Pancreas (tissue), 10 donors: Measurements from ENCODE around the gene MRGPRX1. TPM values are rescaled to one million over a fixed set of nuclear protein-coding genes. Genes with fewer than 3 reads are reported as not detected.

Source experiments
- ATAC-seq, 4 donors: fragments of 200-7000 bp; cut with Tn5 transposase; one replicate each; pipeline versions ENCODE4 v1.8.0 to v1.9.1; 2020; ENCODE audit warnings: mild to moderate bottlenecking in 4 of 4, moderate library complexity in 4 of 4
- DNase-seq, 6 donors: peaks; one replicate each; pipeline ENCODE4 v3.0.0-alpha.2; 2020
- FAIRE-seq: peaks from 2 replicates; lab custom pipeline; 2012; peaks lifted over from hg19 to GRCh38; lab: Jason Lieb, UNC
- H3K27ac ChIP-seq, 4 donors: fragments of 200-600 bp; sonication (generic); 1 replicate in 3 of 4; 2 replicates in 1 of 4; pipeline versions ENCODE4 v1.5.0 to v1.8.0; 2020
- H3K27me3 ChIP-seq, 4 donors: fragments of 200-600 bp; one replicate each; pipeline ENCODE4 v1.8.0; 2021
- H3K36me3 ChIP-seq, 3 donors: fragments of 200-600 bp; sonication (generic) in 1 of 3; one replicate each; pipeline versions ENCODE4 v1.5.0 to v1.8.0; 2020 to 2021
- H3K4me1 ChIP-seq, 3 donors: fragments of 200-600 bp; one replicate each; pipeline ENCODE4 v1.8.0; 2021
- H3K4me3 ChIP-seq, 4 donors: fragments of 200-600 bp; sonication (generic) in 2 of 4; one replicate each; pipeline versions ENCODE4 v1.5.0 to v1.8.0; 2020 to 2021
- H3K9me3 ChIP-seq, 4 donors: fragments of 200-600 bp; one replicate each; pipeline ENCODE4 v1.8.0; 2021
- WGBS, 2 donors: extraction: QIAGEN DNeasy Blood & Tissue Kit; methylation state at CpG; one replicate each; pipeline ENCODE4 v1.1.7; 2013; 5-methylcytosine and 5-hydroxymethylcytosine counted together
- intact Hi-C, 3 donors: fragments of 100-400 bp; cut with DNase I; formaldehyde crosslinking; loops; one replicate each; pipeline versions ENCODE4 v1.11.1 to v1.14.2; 2022
- polyA plus RNA-seq, 2 donors: library from polyadenylated mRNA; stranded (reverse); fragments of 200-250 nt; gene quantifications; one replicate each; pipeline ENCODE4 v1.2.3, GENCODE V29; 2013
- total RNA-seq, 6 donors: library from RNA; stranded (reverse); fragmentation: NEBNext Ultra II Directional in 4 of 6; extraction: Animal tissue kit (Norgen Biotek cat#: 25700) in 4 of 6; gene quantifications; one replicate each; pipeline versions ENCODE4 v1.2.1 to v1.2.4, GENCODE V29; 2021 to 2023
- TF ChIP-seq, protein P1 (sequence below), 4 donors: fragments of 200-600 bp; sonication (generic) in 3 of 4; IDR thresholded peaks; one replicate each; pipeline versions ENCODE4 v1.5.0 to v1.8.0; 2021; ENCODE audit warnings: antibody characterized with exemption in 4 of 4
- donor health status: healthy with polysubstance abuse.
- donor health status: DM: no; HTN: no; CAD: no; lungs with moderate emphysema.
- donor health status: DM: no; HTN: no; CAD: no.
- donor health status: control.
- donor health status: control.
- donor health status: Bipolar disorder and iron deficiency.
- donor health status: DM: yes; HTN: yes; CAD: no.
- donor health status: DM: no; HTN: no; CAD: no.
- donor health status: DM: no; HTN: no; CAD: no.
- donor health status: DM: yes; HTN: yes; CAD: no.

MRGPRX1 gene
- total and polyA plus RNA-seq, 8 donors, result 0.07 TPM; not detected in 7

- intact Hi-C loops, result no loop called here
- Histone ChIP-seq H3K9me3 (no peaks in the 10 kb centered on the region), H3K4me3 (no peak overlapping the region), H3K27me3 (no peaks in the 10 kb centered on the region), H3K36me3 (no peaks in the 10 kb centered on the region), H3K4me1 (no peaks in the 10 kb centered on the region), H3K27ac (no peak overlapping the region)
- no peak for ATAC-seq
- 22 to 50% methylated on average over 1 of the region's 1 CpG for WGBS, 2 donors
- DNase-seq, result no peak
- FAIRE-seq, result no peak
- TF ChIP-seq, protein P1, sequence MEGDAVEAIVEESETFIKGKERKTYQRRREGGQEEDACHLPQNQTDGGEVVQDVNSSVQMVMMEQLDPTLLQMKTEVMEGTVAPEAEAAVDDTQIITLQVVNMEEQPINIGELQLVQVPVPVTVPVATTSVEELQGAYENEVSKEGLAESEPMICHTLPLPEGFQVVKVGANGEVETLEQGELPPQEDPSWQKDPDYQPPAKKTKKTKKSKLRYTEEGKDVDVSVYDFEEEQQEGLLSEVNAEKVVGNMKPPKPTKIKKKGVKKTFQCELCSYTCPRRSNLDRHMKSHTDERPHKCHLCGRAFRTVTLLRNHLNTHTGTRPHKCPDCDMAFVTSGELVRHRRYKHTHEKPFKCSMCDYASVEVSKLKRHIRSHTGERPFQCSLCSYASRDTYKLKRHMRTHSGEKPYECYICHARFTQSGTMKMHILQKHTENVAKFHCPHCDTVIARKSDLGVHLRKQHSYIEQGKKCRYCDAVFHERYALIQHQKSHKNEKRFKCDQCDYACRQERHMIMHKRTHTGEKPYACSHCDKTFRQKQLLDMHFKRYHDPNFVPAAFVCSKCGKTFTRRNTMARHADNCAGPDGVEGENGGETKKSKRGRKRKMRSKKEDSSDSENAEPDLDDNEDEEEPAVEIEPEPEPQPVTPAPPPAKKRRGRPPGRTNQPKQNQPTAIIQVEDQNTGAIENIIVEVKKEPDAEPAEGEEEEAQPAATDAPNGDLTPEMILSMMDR (IDR thresholded peaks at IDR 0.05), result no peak
These were observed 48.6 kb downstream of the MRGPRX1 start for GRCh38 chr11:18890615-18891014.

Other genes with a start within 250 kb of the MRGPRX1 start
- gene TMEM86A, start 240.6 kb downstream of the MRGPRX1 start, total RNA-seq, result 1 to 10 TPM; 2.5 to 9.3 (median 2.9) TPM
- 1 to 10 TPM; 1.4 to 2.4 TPM for gene TMEM86A, start 240.6 kb downstream of the MRGPRX1 start, polyA plus RNA-seq
- gene IGSF22, start 213.2 kb downstream of the MRGPRX1 start, total RNA-seq, result 1 to 10 TPM in 1 of 6 donors, under 1 TPM in 5; 0.16 to 1.2 (median 0.64) TPM
- under 1 TPM; 0.77 to 0.84 TPM for gene IGSF22, start 213.2 kb downstream of the MRGPRX1 start, polyA plus RNA-seq
- gene PTPN5, start 147.6 kb downstream of the MRGPRX1 start, total RNA-seq, result under 1 TPM; 0.09 to 0.59 (median 0.35) TPM
- gene PTPN5, start 147.6 kb downstream of the MRGPRX1 start, polyA plus RNA-seq, result 1 to 10 TPM in 1 of 2 donors, under 1 TPM in 1; 0.61 to 1.3 TPM
- gene MRGPRX2, start 121.3 kb upstream of the MRGPRX1 start, total RNA-seq, result under 1 TPM in 1 of 6 donors, not detected in 5; 0.09 TPM
- gene MRGPRX2, start 121.3 kb upstream of the MRGPRX1 start, polyA plus RNA-seq, result under 1 TPM in 1 of 2 donors, not detected in 1; 0.05 TPM
- 10 to 100 TPM in 1 of 6 donors, 1 to 10 TPM in 5; 4.5 to 11.2 (median 6.9) TPM for gene ZDHHC13, start 177.8 kb upstream of the MRGPRX1 start, total RNA-seq
- 10 to 100 TPM in 1 of 2 donors, 1 to 10 TPM in 1; 7.1 to 11.5 TPM for gene ZDHHC13, start 177.8 kb upstream of the MRGPRX1 start, polyA plus RNA-seq